Measurements from ENCODE around the gene CCL16. TPM values are rescaled to one million over a fixed set of nuclear protein-coding genes. Genes with fewer than 3 reads are reported as not detected.

The CCL16 gene
- total and polyA plus RNA-seq, 2 donors (not counting 1 experiment from before 2014, with no cell fraction given), result not detected

DNA sequence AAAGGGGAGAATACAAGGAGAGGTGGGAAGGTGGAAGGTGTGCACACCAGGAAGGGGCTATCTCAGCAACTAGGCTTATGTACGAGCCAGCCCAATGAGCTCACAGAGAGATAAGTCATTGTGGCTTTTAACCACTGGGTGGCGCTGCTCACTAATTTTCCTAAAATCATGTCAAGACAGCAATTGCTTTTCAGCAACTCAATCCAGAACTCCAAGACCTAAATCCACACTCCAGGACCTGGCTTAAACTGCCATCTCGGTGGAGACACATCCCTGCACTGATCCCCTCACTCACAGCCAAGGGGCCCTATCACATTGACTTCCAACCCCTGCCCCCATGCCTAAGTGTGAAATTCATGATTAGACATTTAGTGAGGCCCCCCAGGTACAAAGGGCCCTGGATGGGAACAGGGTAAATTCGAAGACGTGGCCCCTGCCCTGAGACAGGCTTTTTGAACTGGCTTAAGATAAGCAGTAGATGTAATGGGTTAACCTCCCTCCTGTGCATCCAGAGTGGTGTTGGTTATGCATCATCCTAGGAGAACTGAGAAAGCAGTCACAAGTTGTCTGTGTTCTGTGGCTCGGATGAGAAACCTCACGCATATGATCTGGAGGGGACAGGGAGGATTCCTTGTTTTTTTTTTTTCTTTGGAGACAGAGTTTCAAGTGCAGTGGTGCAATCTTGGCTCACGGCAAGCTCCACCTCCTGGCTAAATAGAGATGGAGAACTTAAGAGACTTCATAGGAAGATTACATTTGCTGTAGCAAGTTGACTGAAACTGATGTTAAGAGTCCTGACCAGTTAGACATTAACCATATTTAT, 11.5 kb downstream of the CCL16 start:
- peaks cover 21% of the 10 kb centered on the region for H3K27me3 Mint-ChIP-seq
- H3K79me2 ChIP-seq (ENCODE audit: control insufficient read depth, insufficient read depth, low read length), result no peaks in the 10 kb centered on the region
- H3K9me3 Mint-ChIP-seq (ENCODE audit: insufficient read depth), result no peaks in the 10 kb centered on the region
- no peaks in the 10 kb centered on the region for H3K36me3 ChIP-seq (replicated peaks in 1 of 2; ENCODE audit: control extremely low read depth in 1 of 2, control insufficient read depth in 1 of 2, extremely low read depth in 1 of 2, insufficient read depth in 2 of 2, low read length in 1 of 2)
- H3K9ac ChIP-seq (ENCODE audit: low read length), result no peak overlapping the region
- no peak overlapping the region for H3K4me3 ChIP-seq (ENCODE audit: control extremely low read depth in 1 of 5, extremely low read depth in 1 of 5, insufficient read depth in 1 of 5, low read depth in 2 of 5, low read length in 4 of 5)
- intact Hi-C loops (cut with micrococcal nuclease), result loop anchor here (1.0 kb wide), 2 partner anchors 180 to 514 kb away; no protein-coding TSS in a partner anchor
- no peak overlapping the region for H3K27ac ChIP-seq (ENCODE audit: low read length in 2 of 2)
- WGBS (ENCODE audit: insufficient coverage), result 43% methylated on average over 7 of the region's 8 CpGs
- H3K27ac Mint-ChIP-seq, result no peak overlapping the region
- H3K4me3 Mint-ChIP-seq, result no peak overlapping the region
- peaks cover 1% of the 10 kb centered on the region for H3K4me1 Mint-ChIP-seq
- no peaks in the 10 kb centered on the region for H3K9me3 ChIP-seq (ENCODE audit: control extremely low read depth in 1 of 3, control insufficient read depth in 2 of 3, insufficient read depth in 1 of 3, low read length in 2 of 3)
- CTCF ChIA-PET, result interaction anchor here (0.5 to 15.7 kb wide), 39 partner anchors 8 to 1132 kb away, joined by 3 to 639 read pairs (median 4); partner anchors contain the start of genes CCL16 and ZNHIT3
- H3K4me1 ChIP-seq (ENCODE audit: control insufficient read depth in 2 of 2, insufficient read depth in 2 of 2, low read length in 2 of 2), result no peaks in the 10 kb centered on the region
- peak; percentile 60 for ATAC-seq (ENCODE audit: low read depth)
- no peaks in the 10 kb centered on the region for H4K20me1 ChIP-seq (ENCODE audit: control insufficient read depth, insufficient read depth, low read length, poor library complexity, severe bottlenecking)
- no peak overlapping the region for H3K4me2 ChIP-seq (replicated peaks; ENCODE audit: low read depth, low read length, poor library complexity, severe bottlenecking)
- POLR2A ChIA-PET, result interaction anchor here (0.6 to 1.0 kb wide), 2 partner anchors 115 to 514 kb away, joined by 3 to 8 read pairs; no protein-coding TSS in a partner anchor
- TF ChIP-seq EZH2 (IDR thresholded peaks at IDR 0.05; ENCODE audit: borderline replicate concordance, insufficient read depth, low read depth, low read length, poor library complexity, severe bottlenecking) (no peak), CTCF (IDR thresholded peaks at IDR 0.05) (peak; percentile 92)
- DNase-seq, result peak; percentile 84
- no peaks in the 10 kb centered on the region for H3K27me3 ChIP-seq (replicated peaks in 1 of 4; ENCODE audit: control extremely low read depth in 1 of 4, control insufficient read depth in 3 of 4, insufficient read depth in 4 of 4, low read length in 3 of 4)
- no peak overlapping the region for H2AFZ ChIP-seq (ENCODE audit: insufficient read depth, low read depth, low read length, poor library complexity, severe bottlenecking)

GRCh38 chr17:35968520-35969054, 12.7 kb downstream of the CCL16 start:
- no peaks in the 10 kb centered on the region for H3K27me3 ChIP-seq (replicated peaks in 1 of 4; ENCODE audit: control extremely low read depth in 1 of 4, control insufficient read depth in 3 of 4, insufficient read depth in 4 of 4, low read length in 3 of 4)
- H3K4me3 ChIP-seq (ENCODE audit: control extremely low read depth in 1 of 5, extremely low read depth in 1 of 5, insufficient read depth in 1 of 5, low read depth in 2 of 5, low read length in 4 of 5), result no peak overlapping the region
- H3K36me3 ChIP-seq (replicated peaks in 1 of 2; ENCODE audit: control extremely low read depth in 1 of 2, control insufficient read depth in 1 of 2, extremely low read depth in 1 of 2, insufficient read depth in 2 of 2, low read length in 1 of 2), result no peaks in the 10 kb centered on the region
- no peaks in the 10 kb centered on the region for H4K20me1 ChIP-seq (ENCODE audit: control insufficient read depth, insufficient read depth, low read length, poor library complexity, severe bottlenecking)
- H3K9ac ChIP-seq (ENCODE audit: low read length), result no peak overlapping the region
- no peaks in the 10 kb centered on the region for H3K9me3 Mint-ChIP-seq (ENCODE audit: insufficient read depth)
- H3K4me1 Mint-ChIP-seq, result peaks cover 1% of the 10 kb centered on the region
- WGBS (ENCODE audit: insufficient coverage), result 89% methylated on average over 8 of the region's 10 CpGs
- H3K27ac Mint-ChIP-seq, result no peak overlapping the region
- no peak overlapping the region for H3K4me2 ChIP-seq (replicated peaks; ENCODE audit: low read depth, low read length, poor library complexity, severe bottlenecking)
- ATAC-seq (ENCODE audit: low read depth) (no peak), DNase-seq (no peak)
- no peaks in the 10 kb centered on the region for H3K4me1 ChIP-seq (ENCODE audit: control insufficient read depth in 2 of 2, insufficient read depth in 2 of 2, low read length in 2 of 2)
- no peak overlapping the region for H2AFZ ChIP-seq (ENCODE audit: insufficient read depth, low read depth, low read length, poor library complexity, severe bottlenecking)
- peaks cover 25% of the 10 kb centered on the region for H3K27me3 Mint-ChIP-seq
- CTCF ChIA-PET, result interaction anchor here (0.8 to 15.7 kb wide), 14 partner anchors 7 to 514 kb away, joined by 3 to 639 read pairs (median 6); partner anchors contain the start of gene CCL16
- no peaks in the 10 kb centered on the region for H3K9me3 ChIP-seq (ENCODE audit: control extremely low read depth in 1 of 3, control insufficient read depth in 2 of 3, insufficient read depth in 1 of 3, low read length in 2 of 3)
- H3K4me3 Mint-ChIP-seq, result no peak overlapping the region
- no peak overlapping the region for H3K27ac ChIP-seq (ENCODE audit: low read length in 2 of 2)
- TF ChIP-seq EZH2 (IDR thresholded peaks at IDR 0.05; ENCODE audit: borderline replicate concordance, insufficient read depth, low read depth, low read length, poor library complexity, severe bottlenecking), result no peak
- TF ChIP-seq CTCF (IDR thresholded peaks at IDR 0.05), result no peak
- intact Hi-C loops (cut with micrococcal nuclease), result loop anchor here (1.0 kb wide), 2 partner anchors 181 to 515 kb away; no protein-coding TSS in a partner anchor
- POLR2A ChIA-PET, result no interaction called here
- no peaks in the 10 kb centered on the region for H3K79me2 ChIP-seq (ENCODE audit: control insufficient read depth, insufficient read depth, low read length)
